Measurements from ENCODE around the gene SMIM35. TPM values are rescaled to one million over a fixed set of nuclear protein-coding genes. Genes with fewer than 3 reads are reported as not detected.

Gene SMIM35
- total RNA-seq, 1 donor = 0.21 TPM

DNA sequence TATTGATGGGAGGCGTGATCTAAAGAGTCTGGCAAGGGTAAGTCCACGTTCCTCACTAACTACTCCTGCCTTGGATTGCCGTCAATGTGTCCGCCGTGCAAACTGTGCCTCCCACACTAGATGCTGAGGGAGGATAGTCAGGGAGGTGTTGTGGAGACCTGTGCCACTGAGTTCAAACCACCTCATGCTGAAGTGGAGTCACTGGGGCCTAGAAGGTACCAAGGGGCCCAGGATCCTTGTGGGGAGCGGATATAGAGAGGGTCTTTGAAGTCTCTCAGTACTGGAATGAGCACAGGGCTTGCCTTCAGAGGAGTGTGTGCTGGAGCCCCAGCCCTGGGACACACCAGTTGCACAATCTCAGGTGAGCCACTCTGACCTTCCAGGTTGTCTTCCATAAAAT lies 37.0 kb downstream of the SMIM35 start:
- Histone ChIP-seq H3K4me3 (ENCODE audit: low read length) (no peak overlapping the region), H3K27me3 (ENCODE audit: insufficient read depth, low read length) (no peaks in the 10 kb centered on the region), H3K9me3 (ENCODE audit: low read depth, low read length) (no peaks in the 10 kb centered on the region), H3K4me1 (ENCODE audit: insufficient read depth, low read length) (peaks cover 83% of the 10 kb centered on the region)

DNA sequence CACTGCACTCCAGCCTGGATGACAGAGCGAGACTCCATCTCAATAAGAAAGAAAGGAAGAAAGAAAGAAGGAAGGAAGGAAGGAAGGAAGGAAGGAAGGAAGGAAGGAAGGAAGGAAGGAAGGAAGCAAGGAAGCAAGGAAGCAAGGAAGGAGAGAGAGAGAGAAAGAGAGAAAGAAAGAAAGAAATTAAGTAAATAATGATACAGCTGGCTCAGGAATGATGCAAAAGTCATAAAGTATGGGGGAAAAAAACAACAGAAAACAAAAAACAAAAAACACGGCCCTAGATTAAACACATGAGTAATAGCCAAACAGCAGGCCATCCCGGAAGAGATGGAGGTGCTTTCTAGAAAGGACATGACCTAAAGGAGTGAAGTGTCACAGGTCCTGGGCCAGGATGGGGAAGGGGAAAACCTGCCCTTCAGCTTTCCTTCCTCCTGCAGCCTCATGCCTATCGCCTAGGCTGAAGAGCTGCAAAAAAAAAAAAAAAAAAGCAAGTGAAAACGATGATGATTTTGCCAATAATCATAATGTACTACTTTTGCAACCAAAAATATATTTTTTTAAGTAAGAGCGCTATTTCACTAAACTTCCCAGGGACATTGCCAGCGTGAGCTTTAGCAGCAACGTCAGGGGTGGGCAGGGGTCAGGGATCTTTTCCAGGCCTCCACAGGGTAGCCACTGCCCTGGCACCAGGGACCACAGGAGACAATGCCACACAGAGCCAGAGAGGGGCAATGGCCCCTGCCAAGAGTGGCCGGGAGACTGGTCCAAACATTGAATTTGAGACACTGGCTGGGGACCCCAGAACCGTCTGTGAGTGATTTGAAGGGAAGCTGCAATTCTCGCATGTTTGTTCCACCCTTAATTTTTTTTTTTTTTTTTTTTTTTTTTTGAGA lies 38.0 kb downstream of the SMIM35 start:
- Histone ChIP-seq H3K4me3 (ENCODE audit: low read length) (no peak overlapping the region), H3K4me1 (ENCODE audit: insufficient read depth, low read length) (peaks cover 90% of the 10 kb centered on the region), H3K9me3 (ENCODE audit: low read depth, low read length) (no peaks in the 10 kb centered on the region), H3K27me3 (ENCODE audit: insufficient read depth, low read length) (no peaks in the 10 kb centered on the region)

DNA sequence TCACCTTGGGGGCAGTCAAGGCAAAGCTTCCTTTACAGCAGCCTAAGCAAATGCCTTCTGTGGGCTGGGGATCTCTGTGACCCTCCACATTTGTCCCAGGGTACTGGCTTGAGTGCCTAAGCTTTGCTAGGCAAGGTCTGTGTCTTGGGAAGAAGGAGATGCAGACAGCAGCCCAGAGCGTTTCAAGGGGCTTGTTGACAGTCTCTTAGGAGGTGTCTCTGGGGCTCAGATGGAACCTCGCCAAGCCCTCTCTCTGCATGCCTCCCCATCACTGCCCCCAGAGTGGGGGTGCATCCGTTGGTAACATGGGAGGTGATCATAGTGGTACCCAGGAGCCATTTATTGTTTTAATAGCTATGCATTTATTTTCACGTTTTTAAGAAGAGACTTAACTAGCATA lies 39.0 kb downstream of the SMIM35 start:
- peaks cover 81% of the 10 kb centered on the region for H3K4me1 ChIP-seq (ENCODE audit: insufficient read depth, low read length)
- no peaks in the 10 kb centered on the region for H3K9me3 ChIP-seq (ENCODE audit: low read depth, low read length)
- H3K27me3 ChIP-seq (ENCODE audit: insufficient read depth, low read length) = no peaks in the 10 kb centered on the region
- H3K4me3 ChIP-seq (ENCODE audit: low read length) = no peak overlapping the region

DNA sequence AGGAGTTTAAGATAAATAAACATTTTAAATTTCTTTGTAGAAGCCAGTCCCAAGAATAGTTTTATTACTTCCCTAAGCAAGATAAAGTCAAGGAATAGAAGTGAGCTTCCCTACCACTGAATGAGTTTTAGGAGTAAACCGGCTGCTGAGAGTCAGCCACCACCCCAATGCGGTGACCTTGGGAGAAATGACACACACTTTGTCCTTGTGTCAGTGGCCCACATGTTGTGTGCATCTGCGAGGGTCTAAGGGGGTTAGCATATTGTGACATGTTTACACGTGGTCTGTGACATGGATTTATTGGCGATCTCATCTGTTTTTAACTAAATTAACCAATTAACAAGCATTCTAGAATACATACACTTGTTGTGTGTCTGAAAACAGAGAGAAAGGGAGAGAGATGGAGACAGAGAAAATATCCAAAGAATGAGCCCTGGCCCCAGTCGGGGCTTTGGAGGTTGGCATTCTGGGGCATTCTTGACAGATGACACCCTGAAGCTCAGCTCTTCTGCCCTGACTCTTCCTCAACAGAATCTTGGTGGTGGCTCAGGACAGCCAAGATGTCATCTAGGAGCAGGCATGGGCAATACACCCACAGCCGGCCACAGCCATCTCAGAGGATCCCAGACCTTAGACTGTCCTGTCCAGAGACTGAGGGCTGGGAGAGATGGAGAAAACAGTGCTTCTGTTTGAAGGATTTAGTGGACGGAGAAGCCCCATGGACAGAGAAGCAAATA lies 39.6 kb downstream of the SMIM35 start:
- no peaks in the 10 kb centered on the region for H3K9me3 ChIP-seq (ENCODE audit: low read depth, low read length)
- H3K4me3 ChIP-seq (ENCODE audit: low read length) = no peak overlapping the region
- no peaks in the 10 kb centered on the region for H3K27me3 ChIP-seq (ENCODE audit: insufficient read depth, low read length)
- peaks cover 75% of the 10 kb centered on the region for H3K4me1 ChIP-seq (ENCODE audit: insufficient read depth, low read length)

DNA sequence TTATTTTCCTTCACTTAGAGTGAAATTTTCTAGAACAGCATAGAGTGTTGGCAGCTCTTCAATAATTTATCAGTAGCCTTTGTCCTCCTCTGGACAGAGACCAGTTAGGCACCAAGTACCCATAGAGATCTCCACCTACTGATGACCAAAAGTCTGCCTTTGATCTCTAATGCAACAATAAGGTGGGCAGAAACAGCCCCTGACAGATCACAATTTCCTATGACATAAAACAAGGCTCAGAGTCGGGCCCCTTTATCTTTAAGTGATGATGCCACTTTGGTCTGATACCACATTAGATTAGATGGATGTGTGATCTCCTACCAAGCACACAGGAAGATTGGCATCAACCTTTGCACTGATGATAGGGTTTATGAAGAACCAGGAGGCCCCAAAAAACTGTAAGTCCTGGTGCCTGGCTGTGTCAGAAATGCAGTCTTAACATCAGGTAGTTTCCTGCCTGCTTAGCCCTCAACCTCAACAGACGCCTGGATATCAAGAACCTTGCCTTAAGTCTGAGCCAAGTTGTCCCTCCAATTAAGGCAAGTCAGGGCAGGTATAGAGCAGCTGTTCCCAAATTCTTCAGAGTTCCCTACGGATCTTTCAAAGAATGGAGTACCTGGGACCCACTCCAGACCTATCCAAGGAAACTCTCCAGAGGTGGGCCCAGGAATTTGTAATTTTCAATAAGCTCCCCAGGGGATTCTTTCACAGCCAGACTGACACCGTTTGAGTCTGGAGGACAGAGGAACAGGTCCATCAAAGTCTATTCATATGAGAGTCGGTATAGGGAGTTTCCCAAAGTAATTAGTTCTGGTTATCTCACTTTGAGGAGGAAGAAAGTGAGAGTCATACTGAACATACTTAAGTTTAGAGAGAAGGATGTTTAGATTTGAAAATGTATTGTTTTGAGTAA lies 40.5 kb downstream of the SMIM35 start:
- no peaks in the 10 kb centered on the region for H3K9me3 ChIP-seq (ENCODE audit: low read depth, low read length)
- H3K4me1 ChIP-seq (ENCODE audit: insufficient read depth, low read length) = peaks cover 66% of the 10 kb centered on the region
- H3K4me3 ChIP-seq (ENCODE audit: low read length) = no peak overlapping the region
- H3K27me3 ChIP-seq (ENCODE audit: insufficient read depth, low read length) = no peaks in the 10 kb centered on the region

DNA sequence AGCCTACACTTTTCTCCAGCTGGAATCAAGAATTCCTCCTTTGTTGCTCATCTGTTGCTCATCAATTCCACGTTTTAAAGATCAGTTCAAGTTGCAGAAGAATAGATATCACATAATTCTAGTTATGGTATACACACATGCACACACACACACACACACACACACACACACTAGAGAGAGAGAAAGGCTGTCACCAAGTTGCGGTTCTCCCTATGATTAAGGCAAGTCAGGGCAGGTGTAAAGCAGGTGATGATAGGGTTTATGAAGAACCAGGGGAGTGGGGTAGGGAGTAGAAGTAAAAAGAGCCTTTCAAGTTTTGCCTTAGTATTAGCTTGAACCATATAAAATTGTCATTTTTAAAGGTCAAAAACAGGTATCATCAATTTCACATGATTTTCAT lies 41.6 kb downstream of the SMIM35 start:
- no peak overlapping the region for H3K4me3 ChIP-seq (ENCODE audit: low read length)
- H3K9me3 ChIP-seq (ENCODE audit: low read depth, low read length) = no peaks in the 10 kb centered on the region
- no peaks in the 10 kb centered on the region for H3K27me3 ChIP-seq (ENCODE audit: insufficient read depth, low read length)
- H3K4me1 ChIP-seq (ENCODE audit: insufficient read depth, low read length) = peaks cover 55% of the 10 kb centered on the region

DNA sequence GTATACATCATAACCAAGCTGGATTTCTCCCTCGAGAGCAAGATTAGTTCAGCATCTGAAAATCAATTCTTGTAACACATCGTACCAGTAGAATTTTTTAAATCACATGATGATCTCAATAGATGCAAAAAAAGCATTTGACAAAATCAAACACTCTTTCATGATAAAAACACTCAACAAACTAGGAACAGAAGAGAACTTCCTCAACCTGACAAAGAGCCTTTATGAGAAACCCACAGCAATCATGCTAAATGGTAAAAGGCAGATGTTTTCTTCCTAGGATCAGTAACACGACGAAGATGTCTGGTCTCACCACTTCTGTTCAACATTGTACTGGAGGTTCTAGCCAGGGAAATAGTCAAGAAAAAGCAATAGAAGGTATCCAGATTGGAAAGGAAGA lies 44.0 kb downstream of the SMIM35 start:
- Histone ChIP-seq H3K4me1 (ENCODE audit: insufficient read depth, low read length) (peaks cover 35% of the 10 kb centered on the region), H3K27me3 (ENCODE audit: insufficient read depth, low read length) (no peaks in the 10 kb centered on the region), H3K4me3 (ENCODE audit: low read length) (no peak overlapping the region), H3K9me3 (ENCODE audit: low read depth, low read length) (no peaks in the 10 kb centered on the region)

DNA sequence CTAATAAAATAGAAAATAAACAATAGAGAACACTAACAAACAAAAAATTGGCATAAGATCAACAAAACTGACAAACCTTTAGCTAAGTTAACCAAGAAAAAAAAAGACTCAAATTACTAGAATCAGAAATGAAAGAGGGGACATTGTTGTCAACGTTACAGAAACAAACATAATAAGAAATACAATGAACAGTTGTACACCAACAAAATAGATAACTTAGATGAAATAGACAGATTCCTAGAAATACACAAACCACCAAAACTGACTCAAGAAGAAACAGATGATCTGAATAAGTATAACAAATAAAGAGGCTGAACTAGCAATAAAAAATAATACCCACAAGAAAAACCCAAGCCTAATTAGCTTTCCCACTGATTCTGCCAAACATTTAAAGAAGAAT lies 44.6 kb downstream of the SMIM35 start:
- Histone ChIP-seq H3K4me1 (ENCODE audit: insufficient read depth, low read length) (peaks cover 29% of the 10 kb centered on the region), H3K4me3 (ENCODE audit: low read length) (no peak overlapping the region)

DNA sequence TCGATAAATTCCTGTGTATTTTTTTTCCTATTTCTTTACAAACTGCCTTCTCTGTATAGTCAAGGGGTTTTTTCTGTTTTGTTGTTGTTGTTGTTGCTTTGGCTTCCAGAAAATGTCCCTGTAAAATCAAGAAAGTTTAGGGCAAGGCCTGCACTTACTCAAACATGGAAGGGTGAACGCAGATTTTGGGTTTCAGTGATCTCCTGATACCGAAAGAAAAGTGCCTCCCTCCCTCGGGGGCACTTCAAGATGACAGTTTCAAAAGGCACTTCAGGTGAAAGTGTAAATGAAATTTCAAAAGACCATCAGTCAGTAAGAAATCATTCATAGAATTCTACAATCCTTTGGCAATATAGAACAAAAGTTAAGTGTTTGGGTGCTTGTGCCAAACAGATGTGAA lies 53.3 kb downstream of the SMIM35 start:
- Histone ChIP-seq H3K9me3 (ENCODE audit: low read depth, low read length) (no peaks in the 10 kb centered on the region), H3K4me3 (ENCODE audit: low read length) (no peak overlapping the region), H3K27me3 (ENCODE audit: insufficient read depth, low read length) (no peaks in the 10 kb centered on the region), H3K4me1 (ENCODE audit: insufficient read depth, low read length) (peaks cover 13% of the 10 kb centered on the region)

More for the DNA sequence above, 44.6 kb downstream of the SMIM35 start:
- Histone ChIP-seq H3K9me3 (ENCODE audit: low read depth, low read length) (no peaks in the 10 kb centered on the region), H3K27me3 (ENCODE audit: insufficient read depth, low read length) (no peaks in the 10 kb centered on the region)

DNA sequence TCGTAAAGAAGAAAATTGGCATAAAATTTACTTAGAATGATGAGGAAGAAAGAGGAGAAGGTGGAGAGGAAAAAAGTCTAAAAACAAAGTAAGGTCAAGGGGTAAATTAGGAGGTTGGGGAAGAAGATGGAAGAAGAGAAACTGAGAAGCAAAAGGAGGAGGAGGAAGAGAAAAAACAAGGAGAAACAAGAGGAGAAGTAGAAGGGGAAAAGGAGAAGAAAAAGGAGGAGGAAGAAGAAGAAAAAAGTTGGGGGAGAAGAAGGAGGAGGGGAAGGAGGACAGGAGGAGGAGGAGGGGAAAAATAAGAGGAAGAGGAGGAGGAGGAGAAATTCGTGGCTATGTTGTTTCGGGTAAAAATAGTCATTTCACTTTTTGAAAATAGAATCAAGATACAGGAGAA lies 58.1 kb downstream of the SMIM35 start:
- H3K9me3 ChIP-seq (ENCODE audit: low read depth, low read length) = no peaks in the 10 kb centered on the region
- peaks cover 13% of the 10 kb centered on the region for H3K4me1 ChIP-seq (ENCODE audit: insufficient read depth, low read length)
- no peak overlapping the region for H3K4me3 ChIP-seq (ENCODE audit: low read length)

DNA sequence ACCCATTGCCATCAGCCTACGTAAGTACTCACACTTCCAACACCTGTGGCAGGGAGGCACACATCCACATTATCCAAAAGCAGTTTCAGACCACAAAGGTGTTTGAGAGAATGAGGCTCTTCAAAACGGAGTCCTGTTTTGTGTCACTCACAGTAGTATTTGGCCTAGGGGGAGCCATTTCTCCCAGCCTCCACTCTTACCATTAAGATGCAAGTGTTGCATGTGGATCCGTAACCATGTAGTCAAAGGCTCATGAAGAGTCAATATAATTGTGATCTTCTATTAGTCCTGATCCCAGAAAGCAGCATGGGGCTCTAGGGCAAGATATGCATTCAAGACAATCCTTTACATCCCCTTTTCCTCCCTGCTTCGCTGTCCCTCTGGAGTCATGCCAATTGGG lies 59.1 kb downstream of the SMIM35 start:
- no peaks in the 10 kb centered on the region for H3K27me3 ChIP-seq (ENCODE audit: insufficient read depth, low read length)
- H3K4me3 ChIP-seq (ENCODE audit: low read length) = no peak overlapping the region
- H3K9me3 ChIP-seq (ENCODE audit: low read depth, low read length) = no peaks in the 10 kb centered on the region
- H3K4me1 ChIP-seq (ENCODE audit: insufficient read depth, low read length) = peaks cover 13% of the 10 kb centered on the region

More for the DNA sequence above, 58.1 kb downstream of the SMIM35 start:
- no peaks in the 10 kb centered on the region for H3K27me3 ChIP-seq (ENCODE audit: insufficient read depth, low read length)

DNA sequence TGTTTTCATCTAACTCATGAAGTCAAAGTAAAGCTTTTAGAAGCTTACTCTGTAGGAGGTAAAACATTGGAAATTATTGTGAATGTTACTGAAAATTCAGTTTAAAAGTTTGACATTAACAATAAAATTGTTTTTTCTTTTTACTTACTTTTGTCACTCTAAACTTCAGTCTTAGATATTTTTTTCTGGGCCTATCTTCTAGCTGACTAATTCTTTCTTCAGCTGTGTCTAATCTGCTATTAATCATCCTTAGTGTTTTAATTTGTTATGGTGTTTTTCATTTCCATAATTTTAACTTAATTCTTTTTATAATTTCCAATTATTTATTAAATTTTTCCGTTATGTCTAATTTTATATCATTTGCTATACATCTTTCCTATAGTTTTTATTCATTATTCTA lies 65.6 kb downstream of the SMIM35 start:
- peaks cover 17% of the 10 kb centered on the region for H3K9me3 ChIP-seq (ENCODE audit: low read depth, low read length)
- H3K4me3 ChIP-seq (ENCODE audit: low read length) = no peak overlapping the region
- peaks cover 10% of the 10 kb centered on the region for H3K4me1 ChIP-seq (ENCODE audit: insufficient read depth, low read length)
- H3K27me3 ChIP-seq (ENCODE audit: insufficient read depth, low read length) = no peaks in the 10 kb centered on the region

DNA sequence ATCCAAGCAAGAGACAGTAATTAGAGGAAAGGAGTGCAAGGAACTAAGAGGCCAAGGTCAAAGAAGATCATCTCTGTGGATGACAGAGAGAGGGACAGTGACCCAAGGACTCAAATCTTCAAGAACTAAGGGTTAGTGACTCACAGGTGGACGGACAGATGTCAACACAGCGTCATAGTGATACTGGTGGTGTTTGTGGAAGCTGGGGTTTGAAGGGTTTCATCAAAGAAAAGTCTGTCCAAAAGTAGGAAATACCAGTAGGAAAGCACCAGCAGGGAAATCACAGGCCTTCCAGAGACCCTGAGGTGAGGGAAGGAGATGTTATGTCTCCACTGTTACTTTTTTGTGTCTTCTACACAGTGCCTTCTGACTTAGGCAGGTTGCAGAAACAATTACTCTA lies 68.4 kb downstream of the SMIM35 start:
- H3K9me3 ChIP-seq (ENCODE audit: low read depth, low read length) = peaks cover 17% of the 10 kb centered on the region
- H3K4me3 ChIP-seq (ENCODE audit: low read length) = no peak overlapping the region
- peaks cover 36% of the 10 kb centered on the region for H3K4me1 ChIP-seq (ENCODE audit: insufficient read depth, low read length)
- H3K27me3 ChIP-seq (ENCODE audit: insufficient read depth, low read length) = no peaks in the 10 kb centered on the region

DNA sequence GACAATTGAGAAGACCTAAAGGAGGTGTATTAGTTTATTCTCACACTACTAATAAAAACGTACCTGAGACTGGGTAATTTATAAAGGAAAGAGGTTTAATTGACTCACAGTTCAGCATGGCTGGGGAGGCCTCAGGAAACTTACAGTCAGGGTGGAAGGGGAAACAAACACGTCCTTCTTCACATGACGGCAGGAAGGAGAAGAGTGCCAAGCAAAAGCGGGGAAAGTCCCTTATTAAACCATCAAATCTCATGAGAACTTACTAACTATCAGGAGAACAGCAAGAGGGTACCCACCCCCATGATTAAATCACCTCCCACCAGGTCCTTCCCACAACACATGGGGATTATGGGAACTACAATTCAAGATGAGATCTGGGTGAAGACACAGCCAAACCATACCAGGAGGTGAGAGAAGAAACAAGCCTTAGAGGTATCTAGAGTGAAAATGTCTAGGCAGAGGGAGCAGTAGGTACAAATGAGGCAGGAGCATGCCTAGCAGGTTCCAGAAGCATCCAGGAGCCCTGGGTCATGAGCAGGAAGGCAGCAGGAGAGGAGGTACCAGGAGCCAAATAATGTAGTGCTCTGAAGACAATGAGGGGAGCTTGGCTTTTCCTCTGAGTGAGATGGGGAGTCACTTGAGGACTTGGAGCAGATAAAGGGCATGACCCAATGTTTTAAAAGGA lies 69.0 kb downstream of the SMIM35 start:
- Histone ChIP-seq H3K4me1 (ENCODE audit: insufficient read depth, low read length) (peaks cover 43% of the 10 kb centered on the region), H3K27me3 (ENCODE audit: insufficient read depth, low read length) (no peaks in the 10 kb centered on the region), H3K9me3 (ENCODE audit: low read depth, low read length) (peaks cover 17% of the 10 kb centered on the region), H3K4me3 (ENCODE audit: low read length) (no peak overlapping the region)

Measured in mononuclear cell (primary cell).